Parathyroid adenoma (tissue), 2 donors: ENCODE data around the gene TEKTIP1.
A peak's percentile ranks its signal among the peaks of the same experiment; 100 is the strongest.

Experiments used
- H2AFZ ChIP-seq: fragments of 300-600 bp; sonication (generic); one replicate; pipeline ENCODE4 v1.7.0; 2017; ENCODE audit warnings: antibody characterized with exemption, mild to moderate bottlenecking
- H3K27ac ChIP-seq: fragments of 300-600 bp; sonication (generic); one replicate; pipeline ENCODE4 v1.7.0; 2017
- H3K27me3 ChIP-seq: fragments of 300-600 bp; sonication (generic); one replicate; pipeline ENCODE4 v1.7.0; 2017; ENCODE audit warnings: low read length; ENCODE audit not compliant: control insufficient read depth, insufficient read depth
- H3K36me3 ChIP-seq: fragments of 300-600 bp; sonication (generic); one replicate; pipeline ENCODE4 v1.7.0; 2017; ENCODE audit warnings: low read length; ENCODE audit not compliant: control insufficient read depth, insufficient read depth
- H3K4me1 ChIP-seq: fragments of 300-600 bp; sonication (generic); one replicate; pipeline ENCODE4 v1.7.0; 2017; ENCODE audit warnings: control low read depth
- H3K4me2 ChIP-seq: fragments of 300-600 bp; sonication (generic); one replicate; pipeline ENCODE4 v1.7.0; 2017; ENCODE audit warnings: low read length
- H3K4me3 ChIP-seq: fragments of 300-600 bp; sonication (generic); one replicate; pipeline ENCODE4 v1.7.0; 2017; ENCODE audit warnings: low read depth, low read length
- H3K79me2 ChIP-seq: fragments of 300-600 bp; sonication (generic); one replicate; pipeline ENCODE4 v1.7.0; 2017; ENCODE audit warnings: control low read depth
- H3K9ac ChIP-seq: fragments of 300-600 bp; sonication (generic); one replicate; pipeline ENCODE4 v1.7.0; 2017; ENCODE audit warnings: mild to moderate bottlenecking
- H3K9me3 ChIP-seq: fragments of 300-600 bp; sonication (generic); one replicate; pipeline ENCODE4 v1.7.0; 2017; ENCODE audit warnings: low read length; ENCODE audit not compliant: control insufficient read depth
- TF ChIP-seq, protein P1 (sequence below): fragments of 300-600 bp; sonication (generic); IDR thresholded peaks from one replicate; pipeline ENCODE4 v1.7.0; 2017; ENCODE audit warnings: antibody characterized with exemption, mild to moderate bottlenecking
- donor health status: primary hyperparathyroidism.

TEKTIP1 gene

DNA sequence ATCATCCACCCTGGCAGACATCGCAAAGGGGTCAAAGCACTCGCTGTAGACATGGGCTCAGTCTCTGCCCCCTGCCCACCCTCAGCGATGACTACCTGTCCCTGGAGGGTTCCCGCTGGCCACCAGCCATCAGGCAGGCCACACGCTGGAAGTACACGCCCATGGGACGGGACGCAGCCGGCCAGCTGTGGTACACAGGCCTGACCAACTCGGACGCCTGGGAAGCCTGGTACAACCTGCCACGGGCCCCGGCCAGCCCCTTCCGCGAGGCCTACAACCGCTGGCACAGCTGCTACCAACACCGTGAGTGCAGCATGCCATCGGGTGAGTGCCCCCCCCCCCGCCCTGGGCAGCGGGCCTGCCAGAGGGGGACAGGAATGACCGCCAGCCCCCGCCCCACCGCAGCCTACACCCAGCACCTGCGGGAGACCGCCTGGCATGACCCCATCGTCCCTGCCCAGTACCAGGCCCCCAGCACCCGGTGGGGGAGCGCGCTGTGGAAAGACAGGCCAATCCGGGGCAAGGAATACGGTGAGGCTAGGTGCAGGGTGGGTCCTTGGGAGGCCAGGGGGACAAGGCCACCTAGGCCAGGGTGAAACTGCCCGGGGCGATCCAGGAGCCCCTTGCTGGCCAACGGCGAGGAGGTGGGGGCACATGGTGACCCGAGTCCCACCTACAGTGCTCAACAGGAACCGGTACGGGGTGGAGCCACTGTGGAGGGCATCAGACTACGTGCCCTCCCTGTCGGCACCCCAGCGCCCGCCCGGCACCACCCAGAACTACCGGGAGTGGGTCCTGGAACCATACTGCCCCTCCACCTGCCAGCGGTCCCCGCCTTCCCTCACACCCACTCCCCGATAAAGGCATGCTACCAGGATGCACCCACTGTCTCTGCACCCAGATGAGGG lies 4.4 kb downstream of the TEKTIP1 start:
- H3K27me3 ChIP-seq: no peaks in the 10 kb centered on the region
- H3K4me3 ChIP-seq: no peak overlapping the region
- no peak overlapping the region for H3K9ac ChIP-seq
- H3K79me2 ChIP-seq: no peaks in the 10 kb centered on the region
- no peaks in the 10 kb centered on the region for H3K4me1 ChIP-seq
- H2AFZ ChIP-seq: no peak overlapping the region
- H3K36me3 ChIP-seq: no peaks in the 10 kb centered on the region
- no peak overlapping the region for H3K27ac ChIP-seq
- H3K9me3 ChIP-seq: no peaks in the 10 kb centered on the region
- TF ChIP-seq, protein P1, sequence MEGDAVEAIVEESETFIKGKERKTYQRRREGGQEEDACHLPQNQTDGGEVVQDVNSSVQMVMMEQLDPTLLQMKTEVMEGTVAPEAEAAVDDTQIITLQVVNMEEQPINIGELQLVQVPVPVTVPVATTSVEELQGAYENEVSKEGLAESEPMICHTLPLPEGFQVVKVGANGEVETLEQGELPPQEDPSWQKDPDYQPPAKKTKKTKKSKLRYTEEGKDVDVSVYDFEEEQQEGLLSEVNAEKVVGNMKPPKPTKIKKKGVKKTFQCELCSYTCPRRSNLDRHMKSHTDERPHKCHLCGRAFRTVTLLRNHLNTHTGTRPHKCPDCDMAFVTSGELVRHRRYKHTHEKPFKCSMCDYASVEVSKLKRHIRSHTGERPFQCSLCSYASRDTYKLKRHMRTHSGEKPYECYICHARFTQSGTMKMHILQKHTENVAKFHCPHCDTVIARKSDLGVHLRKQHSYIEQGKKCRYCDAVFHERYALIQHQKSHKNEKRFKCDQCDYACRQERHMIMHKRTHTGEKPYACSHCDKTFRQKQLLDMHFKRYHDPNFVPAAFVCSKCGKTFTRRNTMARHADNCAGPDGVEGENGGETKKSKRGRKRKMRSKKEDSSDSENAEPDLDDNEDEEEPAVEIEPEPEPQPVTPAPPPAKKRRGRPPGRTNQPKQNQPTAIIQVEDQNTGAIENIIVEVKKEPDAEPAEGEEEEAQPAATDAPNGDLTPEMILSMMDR: no peak
- no peak overlapping the region for H3K4me2 ChIP-seq

DNA sequence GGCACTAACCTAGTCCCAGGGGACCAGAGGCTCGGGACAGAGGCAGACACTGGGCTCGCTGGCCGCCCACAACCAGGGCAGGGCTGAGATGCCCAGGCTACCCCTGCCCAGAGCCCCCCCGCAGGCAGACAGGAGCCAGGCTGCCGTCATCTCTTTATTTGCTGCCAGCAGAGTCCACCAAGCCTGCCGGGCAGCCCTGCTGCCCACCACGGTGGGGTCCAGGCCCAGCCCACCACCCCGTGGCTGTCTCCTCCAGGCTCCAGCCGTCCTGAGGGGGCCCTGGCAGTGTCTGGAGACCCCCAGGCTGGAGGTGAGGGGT lies 5.0 kb downstream of the TEKTIP1 start:
- no peak overlapping the region for H2AFZ ChIP-seq

DNA sequence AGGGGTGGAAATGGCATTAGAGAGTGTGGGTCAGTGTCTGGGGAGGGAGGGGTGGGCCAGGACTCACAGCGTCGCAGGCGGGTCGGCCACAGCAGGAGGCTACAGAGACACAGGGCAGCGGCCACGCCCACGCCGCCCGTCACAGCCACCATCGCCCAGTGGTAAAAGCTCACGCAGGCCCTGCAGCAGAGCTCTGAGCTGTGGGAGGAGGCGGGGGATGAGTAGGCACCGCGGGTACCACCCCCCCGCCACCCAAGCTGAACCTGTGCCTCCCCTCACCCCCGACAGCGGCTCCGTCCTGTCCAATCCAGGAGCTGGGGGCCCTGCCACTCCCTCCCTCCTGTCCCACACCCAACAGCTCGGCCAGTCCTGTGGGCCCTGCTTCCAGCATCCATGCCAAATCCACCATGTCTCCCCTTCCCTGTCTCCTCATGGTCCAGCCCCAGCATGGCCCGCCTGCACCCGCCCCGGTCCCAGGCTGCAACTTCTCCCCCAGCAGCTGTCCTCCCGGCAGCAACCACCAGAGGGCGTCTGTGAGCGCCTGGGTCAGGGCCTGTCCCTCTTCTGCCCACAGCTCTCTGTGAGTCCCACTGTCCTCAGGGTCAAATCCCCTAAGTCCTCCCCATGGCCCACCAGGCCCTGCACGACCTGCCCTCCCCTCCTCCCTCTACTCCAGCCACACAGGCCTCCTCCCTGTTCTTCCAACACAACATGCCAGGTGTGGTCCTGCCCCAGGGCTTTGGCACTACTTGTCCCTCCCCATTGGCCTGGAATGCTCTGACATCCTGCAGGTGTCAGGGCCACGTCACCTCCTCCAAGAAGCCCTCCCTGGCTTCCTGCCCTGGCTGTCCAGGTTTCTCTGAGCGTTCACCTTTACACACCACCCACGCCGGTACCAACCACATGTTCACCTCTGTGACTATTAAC lies 6.0 kb downstream of the TEKTIP1 start:
- no peak overlapping the region for H3K4me2 ChIP-seq
- no peaks in the 10 kb centered on the region for H3K36me3 ChIP-seq
- no peaks in the 10 kb centered on the region for H3K27me3 ChIP-seq
- no peak overlapping the region for H3K27ac ChIP-seq
- no peaks in the 10 kb centered on the region for H3K9me3 ChIP-seq
- H3K79me2 ChIP-seq: no peaks in the 10 kb centered on the region
- no peak overlapping the region for H3K4me3 ChIP-seq
- no peak overlapping the region for H2AFZ ChIP-seq
- no peak overlapping the region for H3K9ac ChIP-seq
- no peaks in the 10 kb centered on the region for H3K4me1 ChIP-seq
- TF ChIP-seq, protein P1: peak; percentile 88

More for the DNA sequence above, 5.0 kb downstream of the TEKTIP1 start:
- Histone ChIP-seq H3K27ac (no peak overlapping the region), H3K36me3 (no peaks in the 10 kb centered on the region), H3K4me1 (no peaks in the 10 kb centered on the region), H3K4me2 (no peak overlapping the region), H3K4me3 (no peak overlapping the region), H3K9me3 (no peaks in the 10 kb centered on the region), H3K9ac (no peak overlapping the region), H3K27me3 (no peaks in the 10 kb centered on the region), H3K79me2 (no peaks in the 10 kb centered on the region)
- TF ChIP-seq, protein P1: no peak

DNA sequence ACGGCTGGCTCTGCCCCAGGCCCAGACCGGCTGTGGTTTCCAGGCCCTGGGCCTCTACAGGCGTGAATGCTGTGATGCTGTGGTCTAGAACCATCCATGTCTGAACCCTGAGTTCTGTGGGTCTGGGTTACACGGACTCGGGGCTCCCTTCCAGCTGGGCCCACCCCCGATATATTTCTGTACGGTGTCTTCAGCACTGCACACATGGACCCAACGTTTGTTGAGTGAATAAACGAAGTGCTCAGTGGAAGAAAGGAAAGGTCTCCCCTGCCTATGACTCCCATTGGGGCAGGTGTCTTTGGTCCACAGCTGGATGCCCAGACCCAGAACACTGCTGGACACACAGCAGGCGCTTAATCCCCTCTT lies 6.7 kb downstream of the TEKTIP1 start:
- H3K79me2 ChIP-seq: no peaks in the 10 kb centered on the region
- no peak overlapping the region for H3K4me2 ChIP-seq
- H3K4me1 ChIP-seq: no peaks in the 10 kb centered on the region
- H3K9me3 ChIP-seq: no peaks in the 10 kb centered on the region
- H3K36me3 ChIP-seq: no peaks in the 10 kb centered on the region
- TF ChIP-seq, protein P1: no peak
- H3K4me3 ChIP-seq: no peak overlapping the region
- no peaks in the 10 kb centered on the region for H3K27me3 ChIP-seq
- no peak overlapping the region for H3K27ac ChIP-seq
- H3K9ac ChIP-seq: no peak overlapping the region
- H2AFZ ChIP-seq: no peak overlapping the region
